HG02763 (cell line): ENCODE data around the gene CCT7.

Source experiments
- ATAC-seq: cut with Tn5 transposase; IDR thresholded peaks from one replicate; pipeline ENCODE4 v1.9.1; 2021; ENCODE audit warnings: mild to moderate bottlenecking, moderate library complexity; ENCODE audit not compliant: unreplicated experiment

Gene CCT7

DNA sequence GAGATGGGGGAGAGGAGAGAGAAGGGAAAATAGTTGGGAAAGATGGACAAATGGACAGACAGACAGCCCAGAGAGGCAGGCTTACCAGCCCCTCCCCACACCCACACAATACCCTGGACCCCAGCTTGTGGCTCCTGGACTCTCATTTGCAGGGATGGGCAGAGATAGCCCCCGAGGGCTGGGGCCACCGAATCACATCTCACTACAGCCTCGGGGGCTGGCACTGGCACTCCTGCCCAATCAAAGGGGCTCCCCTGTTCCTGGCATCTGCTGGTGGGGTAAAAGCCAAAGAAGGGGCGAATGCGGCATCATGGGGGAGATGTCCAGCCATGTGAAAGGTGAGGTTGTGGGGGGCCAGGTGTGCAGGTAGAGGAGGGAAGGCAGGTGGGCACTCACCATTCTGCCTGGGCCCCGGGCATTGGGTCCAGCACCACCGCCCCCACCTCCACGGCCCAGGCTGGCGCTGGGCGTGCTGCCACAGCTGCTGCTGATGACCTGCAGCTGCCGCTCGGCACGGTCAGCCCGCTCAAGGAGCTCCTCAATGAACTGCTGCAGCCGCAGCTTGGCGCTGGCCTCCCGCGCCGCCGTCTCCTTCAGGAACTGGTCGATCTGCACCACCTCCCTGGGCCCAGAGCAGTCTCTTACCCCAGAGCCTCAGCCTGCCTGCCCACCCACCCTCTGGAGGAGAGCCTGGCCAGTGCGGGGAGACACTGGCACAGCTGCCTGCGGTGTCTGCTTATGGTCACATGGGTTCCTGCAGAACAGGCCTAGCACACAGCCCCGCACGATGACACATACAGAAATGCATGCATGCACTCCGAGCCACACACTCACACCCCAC lies 32.2 kb downstream of the CCT7 start:
- ATAC-seq = no peak

DNA sequence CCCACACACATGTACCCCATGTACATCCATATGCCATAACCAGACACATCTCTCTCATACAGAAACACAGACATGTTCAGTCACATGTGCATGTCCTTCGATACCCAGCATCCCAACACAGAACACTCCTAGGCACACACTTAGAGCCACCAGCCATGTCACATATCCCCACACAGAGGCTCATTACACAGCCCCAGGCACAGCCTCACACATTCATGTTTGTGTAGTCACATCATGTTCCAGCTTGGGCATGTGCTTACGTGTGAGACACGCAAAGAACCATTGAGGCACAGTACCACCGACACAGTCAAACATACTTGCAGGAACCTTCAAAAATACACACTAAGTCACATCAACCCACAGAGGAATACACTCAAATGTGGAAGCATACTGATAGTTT lies 32.9 kb downstream of the CCT7 start:
- ATAC-seq = no peak

DNA sequence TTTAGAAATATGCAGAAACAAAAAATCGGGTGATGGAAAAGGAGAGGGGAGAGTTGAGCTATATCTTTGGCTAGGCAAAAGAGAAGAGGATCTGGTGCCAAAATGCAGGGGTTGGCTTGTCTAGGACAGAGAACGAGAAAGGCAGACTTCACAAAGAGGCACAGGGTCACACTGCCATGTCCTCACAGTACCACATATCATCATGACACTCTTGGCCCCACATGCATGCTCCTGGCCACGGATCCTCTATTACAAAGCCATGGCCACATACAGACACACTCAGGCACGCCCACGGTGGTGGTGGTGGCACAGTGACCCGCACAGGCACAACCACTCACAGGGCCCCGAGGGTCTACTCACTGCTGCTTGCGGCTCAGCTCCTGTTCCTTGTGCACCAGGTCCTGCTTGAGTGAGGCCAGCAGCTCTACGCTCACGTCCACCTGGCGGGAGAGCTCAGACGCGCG lies 34.3 kb downstream of the CCT7 start:
- ATAC-seq = no peak

DNA sequence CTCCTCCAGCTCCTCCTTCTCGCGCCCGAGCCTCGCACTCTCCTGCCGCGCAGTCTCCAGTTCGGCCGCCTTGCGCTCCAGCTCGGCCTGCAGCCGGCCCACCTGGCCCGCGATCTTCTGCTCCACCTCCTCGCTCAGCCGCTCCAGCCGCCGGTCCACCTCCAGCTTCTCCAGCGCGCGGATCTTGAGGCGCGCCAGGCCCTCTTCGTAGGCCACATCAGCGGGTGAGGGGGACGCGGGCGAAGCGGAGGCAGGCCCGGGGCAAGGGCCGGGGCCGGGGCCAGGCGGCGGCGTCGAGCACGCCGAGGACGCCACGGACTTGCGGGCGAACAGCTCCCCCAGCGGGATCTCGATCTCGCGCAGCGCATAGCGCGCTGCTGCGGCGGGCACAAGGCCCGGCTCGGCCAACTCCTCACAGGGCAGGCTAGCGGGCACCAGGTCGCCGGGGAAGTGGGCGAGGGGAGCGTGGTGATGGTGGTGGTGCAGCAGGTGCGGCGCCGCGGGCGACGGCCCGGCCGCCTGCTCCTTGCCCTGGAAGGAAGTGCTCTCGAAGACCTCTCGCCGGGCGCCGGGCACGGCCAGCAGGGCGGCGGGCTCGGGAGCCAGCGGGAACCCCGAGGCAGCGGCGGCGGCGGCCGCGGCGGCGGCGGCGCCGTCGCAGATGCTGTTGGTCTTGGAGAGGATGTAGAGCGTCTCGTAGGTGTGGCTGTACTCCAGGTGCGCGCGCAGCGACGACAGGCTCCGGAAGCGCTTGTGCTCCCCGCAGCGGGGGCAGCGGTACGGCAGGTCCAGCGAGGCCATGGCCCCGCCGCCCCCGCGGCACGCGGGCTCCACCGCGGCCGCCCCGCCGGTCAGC lies 35.0 kb downstream of the CCT7 start:
- no peak for ATAC-seq

GRCh38 chr2:73269686-73270465 lies 35.8 kb downstream of the CCT7 start:
- ATAC-seq = no peak

DNA sequence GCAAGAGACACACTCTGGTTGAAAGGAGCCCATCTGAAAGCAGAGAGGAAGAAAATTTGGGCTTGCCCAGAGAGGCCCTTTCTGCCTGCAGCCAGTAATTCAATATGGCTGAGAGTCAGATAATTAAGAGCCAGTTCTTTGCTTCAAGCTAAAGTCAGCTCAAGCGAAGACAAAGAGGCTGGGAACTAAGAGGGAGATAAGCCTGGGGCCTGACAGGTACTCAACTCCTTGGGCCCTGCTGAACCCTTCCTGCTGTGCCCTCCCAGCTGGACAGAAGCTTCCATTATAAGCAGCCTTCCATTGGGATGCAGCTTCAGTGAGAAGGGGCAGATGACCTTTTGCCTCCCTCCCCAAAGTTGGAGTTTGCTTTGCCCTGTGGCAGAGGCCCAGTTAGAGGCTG lies 38.2 kb downstream of the CCT7 start:
- ATAC-seq = no peak

GRCh38 chr2:73279852-73280251 lies 45.7 kb downstream of the CCT7 start:
- no peak for ATAC-seq

DNA sequence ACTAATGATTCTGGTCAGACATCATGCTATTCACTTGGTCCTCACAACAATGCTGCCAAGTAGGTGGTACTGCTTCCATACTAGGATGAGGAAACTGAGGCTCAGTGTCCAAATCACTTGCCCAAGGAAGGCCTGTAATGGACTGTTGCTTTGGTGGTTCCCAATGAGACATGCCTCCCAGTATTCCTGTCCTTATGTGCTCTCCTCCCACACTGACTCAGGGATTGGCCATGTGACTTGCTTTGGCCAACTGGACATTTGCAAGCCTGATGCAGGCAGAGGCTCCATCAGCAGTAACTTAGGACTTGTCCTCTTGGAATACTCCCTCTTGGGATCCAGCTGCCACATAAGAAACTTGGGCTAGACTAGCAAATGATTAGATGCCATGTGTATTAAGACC lies 47.1 kb downstream of the CCT7 start:
- no peak for ATAC-seq

GRCh38 chr2:73282924-73283544 lies 48.9 kb downstream of the CCT7 start:
- no peak for ATAC-seq

- peak; percentile 19 for ATAC-seq
These were observed 49.6 kb downstream of the CCT7 start for GRCh38 chr2:73283545-73284295.

- peak; percentile 76 for ATAC-seq
These were observed 50.4 kb downstream of the CCT7 start, which contains the start of gene FBXO41 for GRCh38 chr2:73284296-73285158. Gene FBXO41 (minus strand): TSS chr2:73284478. CDS start chr2:73269630, 14,848 bp downstream.

- ATAC-seq = peak; percentile 45
These were observed 51.1 kb downstream of the CCT7 start for GRCh38 chr2:73285159-73285739.

GRCh38 chr2:73286134-73286655 lies 52.1 kb downstream of the CCT7 start:
- no peak for ATAC-seq

DNA sequence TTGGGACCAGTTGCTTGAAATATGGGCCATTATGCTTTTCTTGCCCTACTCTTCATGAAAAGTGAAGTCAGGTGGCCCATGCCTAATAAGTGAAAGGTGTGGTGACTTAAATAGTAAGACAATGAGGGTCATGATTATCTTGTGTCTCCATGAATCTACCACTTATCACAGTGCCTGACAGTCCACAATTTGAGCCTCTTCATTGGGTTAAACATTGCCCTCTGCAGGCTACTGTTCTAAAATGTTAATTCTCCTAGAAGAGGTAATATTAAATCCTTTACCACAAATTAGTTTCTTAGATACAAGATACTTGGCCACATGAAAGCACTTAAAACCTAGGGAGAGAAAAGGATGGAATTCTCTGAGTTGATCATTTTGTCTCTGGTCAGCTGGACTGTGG lies 55.2 kb downstream of the CCT7 start:
- ATAC-seq = no peak

GRCh38 chr2:73290049-73290839 lies 56.1 kb downstream of the CCT7 start:
- no peak for ATAC-seq

DNA sequence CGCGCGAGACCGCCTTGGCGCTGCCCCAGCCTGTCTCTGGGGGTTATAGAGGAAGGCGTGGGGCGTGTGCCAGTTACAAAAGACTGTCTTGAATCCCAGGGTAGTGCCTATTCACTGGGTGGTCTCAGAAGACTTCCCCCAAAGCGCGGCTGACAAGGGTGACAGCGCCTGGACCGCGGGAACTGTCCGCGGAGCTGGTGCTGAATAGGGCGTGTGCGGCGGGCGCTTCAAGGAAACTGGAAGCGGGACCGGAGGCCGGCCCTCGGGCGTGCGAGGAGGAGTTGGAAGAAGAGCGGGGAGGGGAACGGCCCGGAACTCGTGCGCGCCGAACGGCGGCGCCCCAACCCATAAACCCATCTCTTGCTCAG lies 57.0 kb downstream of the CCT7 start:
- no peak for ATAC-seq

DNA sequence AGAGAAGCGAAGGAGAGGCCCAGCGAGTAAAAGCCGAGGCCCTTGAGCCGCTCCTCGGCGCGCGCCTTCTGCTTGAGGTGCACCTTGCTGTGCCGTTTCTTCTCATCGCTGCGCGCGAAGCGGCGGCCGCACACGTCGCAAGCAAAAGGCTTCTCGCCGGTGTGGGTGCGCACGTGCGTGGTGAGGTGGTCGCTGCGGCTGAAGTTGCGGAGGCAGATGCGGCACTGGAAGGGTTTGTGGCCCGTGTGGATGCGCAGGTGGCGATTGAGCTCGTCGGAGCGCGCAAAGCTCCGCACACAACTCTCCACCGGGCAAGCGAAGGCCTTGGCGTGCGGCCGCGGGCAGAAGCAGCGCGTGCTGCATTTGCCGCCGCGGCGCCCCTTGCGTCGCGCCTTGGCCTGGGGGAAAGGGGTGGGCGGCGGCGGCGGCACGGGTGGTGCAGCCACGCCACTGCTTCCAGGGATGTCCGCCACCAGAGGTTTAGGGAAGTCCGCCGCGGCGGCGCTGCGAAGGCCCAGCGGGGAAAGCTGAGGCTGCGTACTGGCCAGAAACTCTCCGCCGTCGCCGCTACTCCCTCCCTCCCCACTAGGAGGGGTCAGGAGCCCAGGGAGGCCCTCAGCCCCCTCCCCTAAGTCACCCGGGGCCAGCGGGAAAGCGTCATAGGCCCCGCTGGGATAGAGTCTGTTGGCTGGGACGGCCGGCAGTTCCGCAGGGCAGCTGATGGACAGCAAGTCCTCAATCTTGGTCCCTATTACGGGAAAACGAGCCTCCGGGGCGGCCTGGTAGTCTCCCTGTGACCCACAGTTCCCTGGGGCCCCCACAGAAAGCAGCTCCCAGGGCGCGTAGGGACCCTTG lies 57.6 kb downstream of the CCT7 start:
- ATAC-seq = no peak
